Measurements from ENCODE around the gene NDUFV1. TPM values are rescaled to one million over a fixed set of nuclear protein-coding genes. Genes with fewer than 3 reads are reported as not detected.

Gene NDUFV1
- total RNA-seq, 1 donor from 2014 or later = 128 TPM

GRCh38 chr11:67628710-67629385 is 22.1 kb downstream of the NDUFV1 start:
- Histone ChIP-seq H3K27ac (peak overlapping the region; percentile 81 to 92), H3K36me3 (no peaks in the 10 kb centered on the region), H3K27me3 (no peaks in the 10 kb centered on the region), H3K4me3 (peak overlapping the region; percentile 65 to 74), H3K4me1 (peaks cover 4 to 6% of the 10 kb centered on the region in 2 donors), H3K9me3 (no peaks in the 10 kb centered on the region)
- DNase-seq (ENCODE audit: low spot score in 2 of 2) = no peak
- TF ChIP-seq CTCF (IDR thresholded peaks at IDR 0.05) = no peak
- intact Hi-C loops (cut with DNase I) = loop anchor here (2.0 kb wide), 1 partner anchor 46 kb away; the partner anchor contains the start of gene GSTP1

- intact Hi-C loops (cut with DNase I) = loop anchor here (1.0 to 10.0 kb wide), 5 partner anchors 23 to 175 kb away; partner anchors contain the start of genes CDK2AP2, GSTP1 and NDUFV1
- no peaks in the 10 kb centered on the region for H3K27me3 ChIP-seq
- H3K9me3 ChIP-seq = no peaks in the 10 kb centered on the region
- peak within 1 kb of the TSS; percentile 65 to 80 for H3K4me3 ChIP-seq
- H3K36me3 ChIP-seq = no peaks in the 10 kb centered on the region
- peak; percentile 88 to 92 (median 90) for TF ChIP-seq CTCF (IDR thresholded peaks at IDR 0.05)
- DNase-seq (ENCODE audit: low spot score in 2 of 2) = peak; percentile 38 to 91
- peak within 1 kb of the TSS; percentile 81 to 92 for H3K27ac ChIP-seq
- H3K4me1 ChIP-seq = peaks cover 4 to 6% of the 10 kb centered on the region in 2 donors
Observed at GRCh38 chr11:67629386-67630227, 22.9 kb downstream of the NDUFV1 start, which contains the start of gene NUDT8. Gene NUDT8 (minus strand): TSS chr11:67629937. CDS start chr11:67629911, 26 bp downstream.

GRCh38 chr11:67630228-67630942 is 23.6 kb downstream of the NDUFV1 start:
- peak overlapping the region; percentile 65 to 80 for H3K4me3 ChIP-seq
- peak; percentile 90 to 99 for DNase-seq (ENCODE audit: low spot score in 2 of 2)
- intact Hi-C loops (cut with DNase I) = loop anchor here (1.0 to 10.0 kb wide), 4 partner anchors 24 to 174 kb away; partner anchors contain the start of genes CDK2AP2 and NDUFV1
- H3K27me3 ChIP-seq = no peaks in the 10 kb centered on the region
- peak; percentile 78 to 83 (median 79) for TF ChIP-seq CTCF (IDR thresholded peaks at IDR 0.05)
- H3K36me3 ChIP-seq = no peaks in the 10 kb centered on the region
- H3K27ac ChIP-seq = peak overlapping the region; percentile 81 to 92
- peaks cover 4 to 6% of the 10 kb centered on the region in 2 donors for H3K4me1 ChIP-seq
- H3K9me3 ChIP-seq = no peaks in the 10 kb centered on the region

- DNase-seq (ENCODE audit: low spot score in 2 of 2) = no peak
- H3K27ac ChIP-seq = peak overlapping the region; percentile 81 to 90
- no peaks in the 10 kb centered on the region for H3K27me3 ChIP-seq
Observed at GRCh38 chr11:67630943-67631331, 24.2 kb downstream of the NDUFV1 start.

More at GRCh38 chr11:67630943-67631331, 24.2 kb downstream of the NDUFV1 start:
- Histone ChIP-seq H3K36me3 (no peaks in the 10 kb centered on the region), H3K9me3 (no peaks in the 10 kb centered on the region), H3K4me3 (peak overlapping the region; percentile 49 to 80), H3K4me1 (peaks cover 4 to 6% of the 10 kb centered on the region in 2 donors)
- no peak for TF ChIP-seq CTCF (IDR thresholded peaks at IDR 0.05)
- intact Hi-C loops (cut with DNase I) = loop anchor here (1.0 to 10.0 kb wide), 4 partner anchors 25 to 174 kb away; partner anchors contain the start of genes CDK2AP2 and NDUFV1
